SIG-M5 (cell line): ENCODE results near the gene C1QC.

Source experiments
- DNase-seq: peaks from one replicate; lab custom pipeline; 2025; lab: John Stamatoyannopoulos, UW

Gene C1QC

GRCh38 chr1:22643381-22643780 lies at the start of gene C1QC:
Gene C1QC, plus strand, starts transcription at chr1:22643633. Its CDS starts 391 bp downstream, at chr1:22644024.
- DNase-seq, result no peak

GRCh38 chr1:22594396-22594795 lies 49.0 kb upstream of the C1QC start:
- no peak for DNase-seq

GRCh38 chr1:22595108-22595507 lies 48.3 kb upstream of the C1QC start:
- no peak for DNase-seq

- no peak for DNase-seq
Measured at GRCh38 chr1:22597301-22597965, 46.0 kb upstream of the C1QC start.

GRCh38 chr1:22597996-22598395 lies 45.4 kb upstream of the C1QC start:
- no peak for DNase-seq

- DNase-seq, result no peak
Measured at GRCh38 chr1:22598736-22599135, 44.7 kb upstream of the C1QC start.

- no peak for DNase-seq
Measured at GRCh38 chr1:22600071-22600816, 43.2 kb upstream of the C1QC start.

- no peak for DNase-seq
Measured at GRCh38 chr1:22600817-22601605, 42.4 kb upstream of the C1QC start.

- DNase-seq, result no peak
Measured at GRCh38 chr1:22601610-22602009, 41.8 kb upstream of the C1QC start.

GRCh38 chr1:22602060-22602740 lies 41.2 kb upstream of the C1QC start:
- DNase-seq, result no peak

GRCh38 chr1:22606161-22606560 lies 37.3 kb upstream of the C1QC start:
- DNase-seq, result no peak

- DNase-seq, result no peak
Measured at GRCh38 chr1:22607154-22607553, 36.3 kb upstream of the C1QC start.

GRCh38 chr1:22608361-22608760 lies 35.1 kb upstream of the C1QC start:
- no peak for DNase-seq

- no peak for DNase-seq
Measured at GRCh38 chr1:22609291-22609690, 34.1 kb upstream of the C1QC start.

- DNase-seq, result no peak
Measured at GRCh38 chr1:22611530-22611947, 31.9 kb upstream of the C1QC start.

- no peak for DNase-seq
Measured at GRCh38 chr1:22612671-22613571, 30.5 kb upstream of the C1QC start.

- no peak for DNase-seq
Measured at GRCh38 chr1:22613572-22613918, 29.9 kb upstream of the C1QC start.

- DNase-seq, result no peak
Measured at GRCh38 chr1:22613951-22614350, 29.5 kb upstream of the C1QC start.

- no peak for DNase-seq
Measured at GRCh38 chr1:22615886-22616285, 27.5 kb upstream of the C1QC start.

GRCh38 chr1:22616571-22616970 lies 26.9 kb upstream of the C1QC start:
- DNase-seq, result no peak

- DNase-seq, result no peak
Measured at GRCh38 chr1:22618056-22618455, 25.4 kb upstream of the C1QC start.
